Measurements from ENCODE around the gene MRPL12.

MRPL12 gene

DNA sequence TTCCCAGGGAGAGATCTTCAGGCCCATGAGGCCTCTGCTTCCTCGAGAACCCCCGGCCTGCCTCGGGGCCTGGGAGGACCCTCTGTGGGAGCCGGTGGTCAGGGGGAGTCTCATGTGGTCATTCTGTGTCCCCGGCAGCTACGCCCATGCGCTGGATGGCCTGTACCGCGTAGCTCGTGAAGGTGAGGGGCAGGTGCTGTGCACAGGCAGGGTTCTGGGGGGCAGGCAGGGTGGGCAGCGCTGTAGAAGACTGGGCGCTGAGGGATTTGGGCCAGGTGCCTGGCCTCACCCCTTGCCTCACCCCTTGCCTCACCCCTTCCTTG is 13.5 kb downstream of the MRPL12 start:
- H3K27me3 Mint-ChIP-seq: no peaks in the 10 kb centered on the region
- H3K4me1 Mint-ChIP-seq: peaks cover 4% of the 10 kb centered on the region
- no peak overlapping the region for H3K4me3 Mint-ChIP-seq
- no peaks in the 10 kb centered on the region for H3K9me3 Mint-ChIP-seq
- no peak overlapping the region for H3K27ac Mint-ChIP-seq
- no peaks in the 10 kb centered on the region for H3K36me3 Mint-ChIP-seq

DNA sequence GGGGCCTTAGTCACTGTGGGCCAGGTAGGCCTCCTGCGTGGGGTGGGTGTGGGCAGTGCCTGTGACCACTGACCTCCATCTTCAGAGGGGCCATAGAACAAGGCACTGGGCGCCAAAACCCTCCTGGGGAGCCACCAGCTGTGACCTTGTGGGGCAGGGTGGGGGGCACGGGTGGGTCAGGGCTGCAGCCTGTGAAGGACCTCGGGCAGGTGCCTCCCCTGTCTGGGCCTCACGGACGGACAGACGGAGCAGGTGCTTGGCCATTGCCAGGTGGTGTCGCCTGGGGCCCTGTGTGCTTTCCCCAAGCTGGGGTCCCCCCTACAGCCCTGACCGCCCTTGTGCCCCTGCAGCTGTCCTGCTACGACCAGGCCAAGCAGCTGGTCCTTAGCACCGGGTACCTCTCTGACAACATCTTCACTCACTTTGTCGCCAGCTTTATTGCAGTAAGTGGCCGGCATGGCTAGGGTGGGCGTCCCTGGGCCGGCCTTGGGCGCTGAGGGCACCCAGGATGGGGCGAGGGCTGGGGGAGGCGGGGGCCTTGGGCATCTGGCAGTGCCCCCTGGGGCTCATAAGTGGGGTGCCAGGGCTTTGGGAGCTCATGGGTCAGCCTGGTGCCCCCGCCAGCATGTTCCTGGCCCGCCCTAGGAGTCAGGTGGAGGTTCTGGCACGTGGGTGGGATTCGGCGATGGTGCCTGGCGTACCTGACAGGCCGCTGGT is 14.0 kb downstream of the MRPL12 start:
- Mint-ChIP-seq H3K27ac (no peak overlapping the region), H3K9me3 (no peaks in the 10 kb centered on the region)

DNA sequence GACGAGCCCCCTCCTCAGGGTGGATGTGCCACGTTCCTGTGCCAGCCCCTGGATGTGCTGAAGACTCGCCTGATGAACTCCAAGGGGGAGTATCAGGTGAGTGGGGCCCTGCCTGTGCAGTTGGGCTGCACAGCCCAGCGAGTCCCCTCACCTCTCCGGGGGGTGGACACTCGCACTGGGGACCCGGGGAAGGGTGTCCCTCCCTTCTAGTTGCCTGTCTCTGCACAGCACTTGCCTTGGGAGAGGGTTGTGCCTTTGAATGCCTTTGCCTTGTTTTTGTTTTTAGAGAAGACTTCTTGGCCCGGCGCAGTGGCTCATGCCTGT is 14.6 kb downstream of the MRPL12 start:
- Mint-ChIP-seq H3K4me3 (no peak overlapping the region), H3K27me3 (no peaks in the 10 kb centered on the region), H3K36me3 (no peaks in the 10 kb centered on the region), H3K9me3 (no peaks in the 10 kb centered on the region), H3K4me1 (peaks cover 3% of the 10 kb centered on the region), H3K27ac (no peak overlapping the region)

More for the DNA sequence above, 14.0 kb downstream of the MRPL12 start:
- H3K4me1 Mint-ChIP-seq: peaks cover 4% of the 10 kb centered on the region
- no peaks in the 10 kb centered on the region for H3K27me3 Mint-ChIP-seq
- H3K36me3 Mint-ChIP-seq: no peaks in the 10 kb centered on the region
- H3K4me3 Mint-ChIP-seq: no peak overlapping the region

DNA sequence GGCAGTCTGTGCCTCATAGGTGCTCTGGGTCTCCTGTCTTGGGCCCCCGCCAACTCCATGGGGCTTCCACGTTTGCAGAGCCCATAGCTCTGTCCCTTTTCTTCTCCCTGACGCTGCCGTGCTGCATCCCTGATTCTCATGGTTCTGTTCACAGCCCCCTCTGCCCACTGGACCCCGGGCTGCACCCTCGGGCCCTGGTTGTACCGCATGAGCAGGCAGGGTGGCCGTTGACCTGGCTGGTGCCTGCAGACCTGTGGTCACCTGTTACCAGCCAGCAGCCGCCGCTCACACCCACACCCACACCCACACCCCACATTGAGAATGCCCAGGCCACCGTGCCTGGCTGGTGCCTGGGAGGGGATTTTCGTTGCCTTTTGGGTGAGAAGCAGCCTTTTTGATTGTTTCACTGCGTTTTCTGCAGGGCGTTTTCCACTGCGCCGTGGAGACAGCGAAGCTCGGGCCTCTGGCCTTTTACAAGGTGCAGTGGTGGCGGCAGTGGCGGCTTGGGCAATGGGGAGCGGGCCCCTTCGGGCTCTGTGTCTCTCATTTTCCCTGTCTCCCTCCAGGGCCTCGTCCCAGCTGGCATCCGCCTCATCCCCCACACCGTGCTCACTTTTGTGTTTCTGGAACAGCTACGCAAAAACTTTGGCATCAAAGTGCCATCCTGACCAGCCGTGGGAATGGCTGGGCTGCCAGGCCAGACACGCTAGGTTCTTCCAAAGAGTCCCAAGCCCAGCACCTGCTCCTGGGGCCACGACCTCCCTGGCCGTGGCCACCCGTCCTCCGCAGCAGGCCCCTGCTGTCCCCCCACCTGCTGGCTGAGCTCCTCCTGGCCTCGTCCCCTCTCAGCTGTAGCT is 16.5 kb downstream of the MRPL12 start:
- Mint-ChIP-seq H3K4me1 (no peaks in the 10 kb centered on the region), H3K36me3 (no peaks in the 10 kb centered on the region), H3K27ac (no peak overlapping the region), H3K9me3 (no peaks in the 10 kb centered on the region), H3K27me3 (peaks cover 4% of the 10 kb centered on the region), H3K4me3 (no peak overlapping the region)

DNA sequence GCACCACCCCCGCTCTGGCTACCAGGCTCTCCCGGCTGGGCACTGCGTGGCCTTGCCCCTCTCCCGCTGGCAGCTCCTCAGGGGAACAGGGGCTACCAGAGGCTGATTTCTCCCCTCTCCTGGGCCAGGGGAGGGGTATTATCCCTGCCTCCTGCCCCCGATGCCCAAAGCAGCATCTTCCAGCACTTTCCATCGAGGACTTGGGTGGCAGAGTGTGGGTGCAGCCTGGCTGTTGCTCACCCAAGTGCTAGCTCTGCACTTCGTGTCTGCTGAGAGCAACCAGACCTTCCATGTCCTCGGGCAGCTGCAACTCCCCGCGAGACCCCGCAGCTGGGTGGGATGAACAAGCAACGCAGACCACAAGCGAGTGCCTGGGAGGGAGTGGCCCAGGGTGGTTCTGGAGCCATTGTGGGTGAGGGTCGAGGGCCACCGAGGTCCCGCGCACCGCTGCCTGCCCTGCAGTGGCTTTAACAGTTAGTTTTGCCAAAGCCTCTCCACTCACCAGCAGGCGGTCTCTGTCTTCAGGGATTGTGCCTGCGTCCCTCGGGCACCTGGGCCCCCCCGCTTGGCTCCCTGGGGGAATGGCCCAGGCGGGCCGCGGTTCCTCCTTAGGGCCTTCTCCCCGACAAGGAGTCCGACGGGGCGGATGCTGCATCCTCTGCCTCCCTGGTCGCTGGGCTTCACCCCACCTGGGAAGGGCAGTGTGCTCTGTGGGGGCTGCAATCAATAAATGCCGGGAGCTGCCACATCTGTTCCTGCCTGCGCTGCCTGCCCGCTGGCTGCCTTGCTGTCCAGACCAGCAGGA is 17.3 kb downstream of the MRPL12 start:
- H3K4me3 Mint-ChIP-seq: no peak overlapping the region
- H3K4me1 Mint-ChIP-seq: no peaks in the 10 kb centered on the region
- no peak overlapping the region for H3K27ac Mint-ChIP-seq
- H3K9me3 Mint-ChIP-seq: no peaks in the 10 kb centered on the region
- peaks cover 4% of the 10 kb centered on the region for H3K27me3 Mint-ChIP-seq
- no peaks in the 10 kb centered on the region for H3K36me3 Mint-ChIP-seq

DNA sequence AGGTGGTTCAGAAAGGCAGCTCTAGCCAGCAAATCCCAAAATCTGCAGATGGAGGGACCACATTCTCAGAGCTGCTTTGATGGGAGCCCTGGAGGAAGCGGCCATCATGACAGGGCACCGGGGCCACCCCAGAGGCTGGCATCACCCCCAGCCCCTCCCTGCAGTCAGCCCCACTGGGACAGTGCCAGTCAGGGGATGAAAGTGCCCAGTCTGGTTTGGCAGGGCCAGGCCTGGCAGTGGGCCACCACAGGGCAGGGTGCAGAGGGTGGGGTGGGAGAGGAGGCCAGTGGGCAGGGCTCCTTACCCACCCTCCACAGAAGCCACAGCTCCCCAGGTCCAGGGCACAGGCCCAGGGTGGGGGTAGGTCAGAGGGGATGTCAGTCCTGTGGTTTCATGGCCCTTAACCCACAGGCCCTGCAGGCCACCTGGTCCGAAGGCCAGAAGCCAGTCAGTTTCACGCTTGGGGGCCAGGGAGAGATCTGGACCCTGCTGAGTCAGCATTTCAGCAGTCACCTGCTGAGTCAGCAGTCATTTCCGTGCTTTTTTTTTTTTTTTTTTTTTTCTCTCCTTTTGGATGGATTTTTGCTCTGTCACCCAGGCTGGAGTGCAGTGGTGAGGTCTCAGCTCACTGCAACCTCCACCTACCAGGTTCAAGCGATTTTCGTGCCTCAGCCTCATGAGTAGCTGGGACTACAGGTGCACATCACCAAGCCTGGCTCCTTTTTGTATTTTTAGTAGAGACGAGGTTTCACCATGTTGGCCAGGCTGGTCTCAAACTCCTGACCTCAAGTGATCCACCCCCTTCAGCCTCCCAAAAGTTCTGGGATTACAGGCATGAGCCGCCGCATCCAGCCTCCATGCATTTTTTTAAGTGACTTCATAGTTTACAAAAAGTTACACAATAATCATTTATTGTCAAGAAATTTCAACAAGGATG is 19.3 kb downstream of the MRPL12 start:
- Mint-ChIP-seq H3K36me3 (no peaks in the 10 kb centered on the region), H3K27ac (no peak overlapping the region), H3K4me1 (no peaks in the 10 kb centered on the region), H3K27me3 (peaks cover 4% of the 10 kb centered on the region), H3K4me3 (no peak overlapping the region), H3K9me3 (no peaks in the 10 kb centered on the region)

DNA sequence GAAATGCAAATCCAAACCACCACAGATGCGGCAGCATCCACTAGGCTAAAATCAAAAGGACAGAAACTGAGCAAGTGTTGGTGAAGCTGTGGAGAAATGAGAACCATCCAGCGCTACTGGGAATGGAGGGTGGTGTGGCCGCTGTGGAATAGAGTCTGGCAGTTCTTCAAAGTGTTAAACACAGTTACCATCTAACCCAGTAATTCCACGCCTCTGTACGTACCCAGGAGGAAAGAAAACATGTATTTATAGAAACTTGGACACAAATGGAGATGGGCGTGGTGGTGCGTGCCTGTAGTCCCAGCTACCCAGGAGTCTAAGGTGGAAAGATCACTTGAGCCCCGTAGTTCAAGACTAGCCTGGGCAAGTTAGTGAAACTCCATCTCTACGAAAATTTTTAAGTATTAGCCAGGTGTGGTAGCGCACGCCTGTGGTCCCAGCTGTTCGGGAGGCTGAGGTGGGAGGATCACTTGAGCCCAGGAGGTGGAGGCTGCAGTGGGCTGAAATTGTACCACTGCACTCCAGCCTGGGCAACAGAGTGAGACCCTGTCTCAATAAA is 20.6 kb downstream of the MRPL12 start:
- Mint-ChIP-seq H3K4me1 (no peaks in the 10 kb centered on the region), H3K9me3 (no peaks in the 10 kb centered on the region), H3K36me3 (no peaks in the 10 kb centered on the region), H3K4me3 (no peak overlapping the region), H3K27ac (no peak overlapping the region), H3K27me3 (peaks cover 4% of the 10 kb centered on the region)

DNA sequence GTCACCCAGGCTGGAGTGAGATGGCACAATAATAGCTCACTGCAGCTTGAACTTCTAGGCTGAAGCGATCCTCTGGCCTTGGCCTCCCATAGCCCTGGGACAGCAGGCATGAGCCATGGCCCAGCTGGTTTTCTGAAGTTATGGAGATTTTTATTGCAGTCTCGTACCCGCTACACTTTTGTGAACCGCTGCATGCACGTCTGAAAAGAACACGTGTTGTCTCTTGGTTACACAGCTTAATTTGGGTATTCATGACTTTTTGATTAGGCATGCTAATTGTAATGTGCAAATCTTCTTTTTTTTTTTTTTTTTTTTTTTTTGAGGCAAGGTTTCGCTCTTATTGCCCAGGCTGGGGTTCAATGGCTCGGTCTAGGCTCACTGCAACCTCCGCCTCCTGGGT is 22.3 kb downstream of the MRPL12 start:
- no peak overlapping the region for H3K27ac Mint-ChIP-seq
- no peaks in the 10 kb centered on the region for H3K9me3 Mint-ChIP-seq
- no peak overlapping the region for H3K4me3 Mint-ChIP-seq
- no peaks in the 10 kb centered on the region for H3K36me3 Mint-ChIP-seq
- H3K27me3 Mint-ChIP-seq: peaks cover 5% of the 10 kb centered on the region
- H3K4me1 Mint-ChIP-seq: no peaks in the 10 kb centered on the region

DNA sequence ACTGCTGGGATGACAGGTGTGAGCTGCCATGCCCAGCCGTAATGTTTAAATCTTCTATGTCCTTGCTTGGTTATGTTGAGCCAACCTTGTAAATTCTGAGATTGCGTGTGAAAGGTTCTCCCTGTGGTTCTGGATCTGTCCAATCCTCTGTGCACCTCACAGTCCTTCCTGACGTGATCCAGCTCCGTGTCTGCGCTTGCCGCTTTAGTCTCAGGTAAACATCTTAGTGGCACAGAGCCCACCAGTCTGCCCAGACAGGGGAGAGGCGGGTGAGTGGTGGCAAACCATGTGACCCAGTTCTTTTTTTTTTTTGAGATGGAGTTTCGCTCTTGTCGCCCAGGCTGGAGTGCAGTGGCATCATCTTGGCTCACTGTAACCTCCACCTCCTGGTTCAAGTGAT is 22.8 kb downstream of the MRPL12 start:
- Mint-ChIP-seq H3K27ac (no peak overlapping the region), H3K36me3 (no peaks in the 10 kb centered on the region), H3K4me3 (no peak overlapping the region), H3K4me1 (no peaks in the 10 kb centered on the region), H3K9me3 (no peaks in the 10 kb centered on the region), H3K27me3 (peaks cover 5% of the 10 kb centered on the region)

DNA sequence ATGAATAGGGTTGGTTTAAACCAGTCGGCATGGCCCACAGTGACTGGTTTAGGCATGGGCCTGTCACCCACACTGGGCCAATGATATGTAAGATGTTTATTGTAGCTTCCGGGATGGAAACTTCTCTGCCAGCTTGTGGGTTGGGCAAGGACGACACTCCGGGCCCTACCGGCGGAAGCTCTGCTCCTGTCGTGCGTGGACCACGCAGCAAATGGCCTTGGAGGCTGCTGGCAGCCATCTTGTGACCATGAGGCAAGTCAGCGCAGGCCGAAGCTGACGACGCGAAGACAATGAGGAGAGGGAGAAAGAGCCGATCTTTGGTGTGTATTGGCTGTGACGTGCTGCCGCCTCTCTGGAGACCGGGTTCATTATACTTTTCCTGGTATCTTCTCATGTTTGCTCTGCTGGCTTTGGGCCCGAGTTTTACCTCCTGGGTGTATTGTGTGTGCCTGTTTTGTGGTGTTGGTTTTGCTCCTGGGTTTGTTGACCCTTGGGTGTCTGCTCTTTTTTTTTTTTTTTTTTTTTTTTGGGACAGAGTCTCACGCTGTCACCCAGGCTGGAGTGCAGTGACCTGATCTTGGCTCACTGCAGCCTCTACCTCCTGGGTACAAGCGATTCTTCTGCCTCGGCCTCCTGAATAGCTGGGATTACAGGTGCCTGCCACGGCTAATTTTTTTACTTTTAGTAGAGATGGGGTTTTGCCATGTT is 24.3 kb downstream of the MRPL12 start:
- H3K36me3 Mint-ChIP-seq: no peaks in the 10 kb centered on the region
- no peaks in the 10 kb centered on the region for H3K9me3 Mint-ChIP-seq
- H3K4me1 Mint-ChIP-seq: no peaks in the 10 kb centered on the region
- H3K4me3 Mint-ChIP-seq: no peak overlapping the region
- H3K27ac Mint-ChIP-seq: no peak overlapping the region
- H3K27me3 Mint-ChIP-seq: peaks cover 6% of the 10 kb centered on the region

DNA sequence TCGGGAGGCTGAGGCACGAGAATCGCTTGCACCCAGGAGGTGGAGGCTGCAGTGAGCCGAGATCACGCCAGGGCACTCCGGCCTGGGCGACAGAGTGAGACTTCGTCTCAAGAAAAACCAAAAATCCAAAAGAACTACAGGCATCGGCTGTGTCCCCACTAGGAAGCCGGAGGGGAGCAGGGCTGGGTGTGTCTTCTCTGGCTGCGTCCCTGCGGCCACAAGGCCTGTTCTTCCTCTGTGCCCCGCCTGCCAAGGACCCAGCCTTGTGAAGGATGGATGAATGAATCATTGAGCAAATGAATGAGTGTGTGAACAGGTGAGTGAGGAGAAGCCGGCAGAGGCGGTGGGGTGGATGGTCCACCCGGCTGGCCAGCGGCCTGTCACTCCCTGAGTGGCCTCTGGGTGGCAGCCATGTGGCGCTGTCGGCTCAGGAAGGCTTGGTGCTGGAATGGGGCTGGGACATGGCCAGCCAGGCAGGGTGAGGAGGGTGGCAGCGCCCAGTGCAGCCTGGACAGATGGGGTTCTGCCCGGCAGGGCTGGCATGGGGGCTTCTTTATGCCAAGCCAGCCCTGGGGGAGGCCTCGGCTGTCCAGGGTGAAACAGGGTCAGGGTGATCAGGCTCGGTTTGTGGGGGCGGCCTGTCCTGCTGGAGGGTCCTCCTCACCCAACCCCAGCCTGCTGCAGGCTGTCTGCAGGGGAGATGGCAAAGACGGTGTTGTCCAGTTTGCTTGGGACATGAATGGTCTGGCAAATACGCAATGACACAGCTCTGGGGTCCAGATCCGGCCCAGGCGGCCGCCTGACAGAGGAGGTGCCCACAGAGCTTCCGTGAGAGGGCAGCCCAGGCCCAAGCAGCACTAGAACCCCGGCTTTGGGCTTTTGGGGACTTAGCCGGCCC is 30.6 kb downstream of the MRPL12 start:
- peaks cover 11% of the 10 kb centered on the region for H3K27me3 Mint-ChIP-seq
- no peak overlapping the region for H3K4me3 Mint-ChIP-seq
- H3K4me1 Mint-ChIP-seq: peaks cover 11% of the 10 kb centered on the region
- no peaks in the 10 kb centered on the region for H3K36me3 Mint-ChIP-seq
- no peak overlapping the region for H3K27ac Mint-ChIP-seq
- H3K9me3 Mint-ChIP-seq: no peaks in the 10 kb centered on the region

DNA sequence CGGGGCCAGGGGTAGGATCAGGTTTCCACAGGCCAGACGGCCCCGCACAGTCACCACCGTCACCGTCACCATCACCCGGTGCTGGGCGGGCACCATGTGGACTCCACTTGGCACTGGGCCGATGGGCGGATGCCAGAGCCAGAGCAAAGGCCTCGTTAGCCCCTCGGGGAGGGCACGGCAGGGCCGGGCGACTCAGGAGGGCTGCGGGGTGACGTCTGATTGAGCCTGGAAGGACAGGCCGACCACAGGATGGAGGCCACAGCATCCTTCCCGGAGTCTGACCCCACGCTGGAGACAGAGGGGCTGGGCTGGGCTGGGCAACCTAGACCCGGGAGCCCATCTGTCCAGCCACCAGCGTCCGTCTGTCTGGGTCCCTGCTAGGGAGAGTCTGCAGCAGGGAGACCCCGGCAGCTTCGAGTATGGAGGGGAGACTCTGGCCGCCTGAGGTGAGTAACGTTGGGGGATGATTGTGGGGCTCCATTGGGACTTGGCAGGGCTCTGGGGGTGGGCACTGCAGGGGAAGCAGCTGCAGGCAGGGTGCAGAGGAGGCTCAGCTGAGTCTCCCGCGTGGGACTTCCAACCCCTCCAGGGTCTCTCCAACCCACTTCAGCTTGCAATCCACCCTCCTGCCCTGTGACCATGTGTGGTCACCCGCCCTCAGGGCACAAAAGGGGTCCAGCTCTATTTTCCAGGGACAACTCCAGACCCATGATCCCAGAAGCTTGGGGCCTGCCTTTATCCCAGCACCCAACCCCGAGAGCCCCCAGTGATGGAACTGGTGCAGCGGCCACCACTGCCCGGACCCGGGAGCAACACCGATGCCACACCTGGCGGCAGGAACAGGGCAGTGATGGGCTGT is 31.5 kb downstream of the MRPL12 start:
- Mint-ChIP-seq H3K27ac (no peak overlapping the region), H3K27me3 (peaks cover 11% of the 10 kb centered on the region), H3K36me3 (no peaks in the 10 kb centered on the region), H3K4me3 (no peak overlapping the region), H3K4me1 (peaks cover 11% of the 10 kb centered on the region), H3K9me3 (no peaks in the 10 kb centered on the region)

All from activated naive CD4-positive, alpha-beta T cell treated with anti-CD3 and anti-CD28 coated beads, Interleukin-2, amount 50 U/mL, for 24 hours (primary cell).